Measurements from ENCODE around the gene DAZAP1. TPM values are rescaled to one million over a fixed set of nuclear protein-coding genes. Genes with fewer than 3 reads are reported as not detected.

DAZAP1 gene
- total and polyA plus RNA-seq, 2 of the 4 experiments (the other 2 are of a cell fraction) = 22.0 to 62.8 TPM

DNA sequence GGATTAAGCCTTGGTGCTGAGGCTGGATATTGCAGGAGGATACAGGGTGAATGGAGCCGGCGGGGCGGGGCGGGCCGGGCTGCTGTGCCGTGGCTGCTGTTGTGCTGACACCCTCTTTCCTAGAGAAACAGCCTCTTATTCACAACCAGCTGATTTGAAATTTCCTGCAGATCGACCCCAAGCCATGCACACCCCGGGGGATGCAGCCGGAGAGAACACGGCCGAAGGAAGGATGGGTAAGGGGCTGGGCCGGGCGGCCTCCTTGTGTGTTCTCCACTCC lies 11.1 kb downstream of the DAZAP1 start:
- no peak overlapping the region for H3K27ac ChIP-seq (ENCODE audit: insufficient read depth, low read length)
- no TSS peak for BruUV-seq (replicated peaks)
- H3K23ac ChIP-seq (ENCODE audit: low read depth, low read length) = no peak overlapping the region
- ATAC-seq (ENCODE audit: low read depth) (no peak), DNase-seq (no peak)
- no peak overlapping the region for H2BK20ac ChIP-seq (ENCODE audit: low read depth, low read length)
- TF ChIP-seq RAD21 (IDR thresholded peaks at IDR 0.05; ENCODE audit: low read length) = no peak
- TF ChIP-seq POLR2A (IDR thresholded peaks at IDR 0.05; ENCODE audit: low read depth, low read length) = no peak
- no peak for TF ChIP-seq BHLHE40 (IDR thresholded peaks at IDR 0.05; ENCODE audit: low read depth, low read length)
- TF ChIP-seq, protein P1, sequence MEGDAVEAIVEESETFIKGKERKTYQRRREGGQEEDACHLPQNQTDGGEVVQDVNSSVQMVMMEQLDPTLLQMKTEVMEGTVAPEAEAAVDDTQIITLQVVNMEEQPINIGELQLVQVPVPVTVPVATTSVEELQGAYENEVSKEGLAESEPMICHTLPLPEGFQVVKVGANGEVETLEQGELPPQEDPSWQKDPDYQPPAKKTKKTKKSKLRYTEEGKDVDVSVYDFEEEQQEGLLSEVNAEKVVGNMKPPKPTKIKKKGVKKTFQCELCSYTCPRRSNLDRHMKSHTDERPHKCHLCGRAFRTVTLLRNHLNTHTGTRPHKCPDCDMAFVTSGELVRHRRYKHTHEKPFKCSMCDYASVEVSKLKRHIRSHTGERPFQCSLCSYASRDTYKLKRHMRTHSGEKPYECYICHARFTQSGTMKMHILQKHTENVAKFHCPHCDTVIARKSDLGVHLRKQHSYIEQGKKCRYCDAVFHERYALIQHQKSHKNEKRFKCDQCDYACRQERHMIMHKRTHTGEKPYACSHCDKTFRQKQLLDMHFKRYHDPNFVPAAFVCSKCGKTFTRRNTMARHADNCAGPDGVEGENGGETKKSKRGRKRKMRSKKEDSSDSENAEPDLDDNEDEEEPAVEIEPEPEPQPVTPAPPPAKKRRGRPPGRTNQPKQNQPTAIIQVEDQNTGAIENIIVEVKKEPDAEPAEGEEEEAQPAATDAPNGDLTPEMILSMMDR (conservative IDR thresholded peaks at IDR 0.05; ENCODE audit: low read depth, low read length) = no peak
- TF ChIP-seq RCOR1 (IDR thresholded peaks at IDR 0.05; ENCODE audit: insufficient replicate concordance, low read length) = no peak
- no peak overlapping the region for H2AK5ac ChIP-seq (ENCODE audit: low read depth, low read length)
- no peak overlapping the region for H3K14ac ChIP-seq (replicated peaks; ENCODE audit: low read depth, low read length)
- no peaks in the 10 kb centered on the region for H3K9me3 ChIP-seq (ENCODE audit: control insufficient read depth, insufficient read depth, low read length)
- H3K9me1 ChIP-seq (ENCODE audit: insufficient read depth, low read length) = peaks cover 17% of the 10 kb centered on the region
- H3K36me3 ChIP-seq (ENCODE audit: control insufficient read depth, insufficient read depth, low read length) = peaks cover 50% of the 10 kb centered on the region
- H3K18ac ChIP-seq (ENCODE audit: low read depth, low read length) = no peak overlapping the region
- dilution Hi-C loops (cut with HindIII; ENCODE audit: low sequenced_read_pairs, unreplicated experiment) = no loop called here
- in situ Hi-C loops (cut with MboI; ENCODE audit: low sequenced_read_pairs) = no loop called here
- H3K4ac ChIP-seq (ENCODE audit: low read depth, low read length) = no peak overlapping the region
- H2AK9ac ChIP-seq (replicated peaks; ENCODE audit: low read depth, low read length, poor library complexity) = no peak overlapping the region
- no peak overlapping the region for H2BK15ac ChIP-seq (ENCODE audit: low read depth, low read length)
- no peak overlapping the region for H4K8ac ChIP-seq (ENCODE audit: low read depth in 2 of 2, low read length in 2 of 2)
- no peak overlapping the region for H4K5ac ChIP-seq (ENCODE audit: low read depth, low read length)
- peaks cover 7 to 71% of the 10 kb centered on the region in 2 experiments; a peak in 3 of 4 replicates for H3K79me1 ChIP-seq (ENCODE audit: low read depth in 1 of 2, low read length in 2 of 2)
- POLR2A ChIA-PET (ENCODE audit: unreplicated experiment) = no interaction called here
- H4K91ac ChIP-seq (ENCODE audit: insufficient read depth, low read depth, low read length) = no peak overlapping the region
- H4K20me1 ChIP-seq (ENCODE audit: insufficient read depth, low read length) = peaks cover 90% of the 10 kb centered on the region
- no peak overlapping the region for H3K56ac ChIP-seq (ENCODE audit: extremely low read depth, insufficient read depth, low read length)
- no peak overlapping the region for H2AFZ ChIP-seq (replicated peaks; ENCODE audit: low read length, poor library complexity)
- no peak overlapping the region for H2BK5ac ChIP-seq (ENCODE audit: low read depth, low read length, poor library complexity, severe bottlenecking)
- 91% methylated on average over 7 of the region's 13 CpGs; no CpG with 5 or more reads in 1 of the 2 experiments for WGBS, 2 experiments (ENCODE audit: extremely low coverage in 2 of 2, insufficient read length in 1 of 2)
- CTCF ChIA-PET = no interaction called here
- H3K9ac ChIP-seq (ENCODE audit: low read depth, low read length) = no peak overlapping the region
- H3K4me2 ChIP-seq (ENCODE audit: low read depth, low read length) = no peak overlapping the region
- no peaks in the 10 kb centered on the region for H3K27me3 ChIP-seq (ENCODE audit: control insufficient read depth, insufficient read depth, low read length)
- no peak overlapping the region for H3K4me3 ChIP-seq (ENCODE audit: insufficient read depth, low read depth, low read length)
- peaks cover 19% of the 10 kb centered on the region for H3K4me1 ChIP-seq (ENCODE audit: control insufficient read depth, insufficient read depth, low read length)
- intact Hi-C loops (cut with micrococcal nuclease) = no loop called here
- H2BK120ac ChIP-seq (ENCODE audit: low read depth, low read length) = no peak overlapping the region
